Lung (tissue), 12 donors: ENCODE measurements around the gene MRPL4. TPM values are rescaled to one million over a fixed set of nuclear protein-coding genes. Genes with fewer than 3 reads are reported as not detected.

Source experiments
- ATAC-seq: fragments of 200-7000 bp; cut with Tn5 transposase; one replicate; pipeline ENCODE4 v1.9.1; 2020; ENCODE audit warnings: moderate number of reproducible peaks; ENCODE audit not compliant: insufficient read depth, low FRiP score
- DNase-seq, 3 donors: peaks; one replicate each; pipeline ENCODE4 v3.0.0-alpha.2; 2013 to 2017
- H3K27ac ChIP-seq, 2 donors: one replicate each; pipeline ENCODE4 v1.5.1; 2013; ENCODE audit warnings: mild to moderate bottlenecking in 2 of 2, moderate library complexity in 2 of 2, control low read depth in 1 of 2, inconsistent platforms in 1 of 2, low read depth in 1 of 2, low read length in 1 of 2
- H3K27me3 ChIP-seq, 3 donors: one replicate each; pipeline ENCODE4 v1.5.1; 2013; ENCODE audit warnings: low read length in 2 of 3; ENCODE audit not compliant: control insufficient read depth in 3 of 3, insufficient read depth in 3 of 3
- H3K36me3 ChIP-seq, 4 donors: one replicate each; pipeline ENCODE4 v1.5.1; 2013; ENCODE audit warnings: low read length in 4 of 4, mild to moderate bottlenecking in 1 of 4, moderate library complexity in 1 of 4; ENCODE audit not compliant: control insufficient read depth in 4 of 4, insufficient read depth in 4 of 4
- H3K4me1 ChIP-seq, 5 donors: one replicate each; pipeline ENCODE4 v1.5.1; 2013; ENCODE audit warnings: low read length in 5 of 5, mild to moderate bottlenecking in 2 of 5, moderate library complexity in 1 of 5; ENCODE audit not compliant: control insufficient read depth in 5 of 5, insufficient read depth in 5 of 5
- H3K4me3 ChIP-seq: one replicate; pipeline ENCODE4 v1.5.1; 2013; ENCODE audit warnings: mild to moderate bottlenecking, control low read depth, moderate library complexity
- H3K9ac ChIP-seq, 2 donors: one replicate each; pipeline ENCODE4 v1.5.1; 2013; ENCODE audit warnings: low read length in 2 of 2, control low read depth in 1 of 2; ENCODE audit not compliant: insufficient read depth in 1 of 2
- H3K9me3 ChIP-seq, 4 donors: one replicate each; pipeline ENCODE4 v1.5.1; 2013; ENCODE audit warnings: low read length in 3 of 4, mild to moderate bottlenecking in 1 of 4, moderate library complexity in 1 of 4; ENCODE audit not compliant: control insufficient read depth in 4 of 4, insufficient read depth in 3 of 4
- WGBS, 2 donors: extraction: QIAGEN DNeasy Blood & Tissue Kit; methylation state at CpG; one replicate each; pipeline ENCODE4 v1.1.7; 2013; 5-methylcytosine and 5-hydroxymethylcytosine counted together
- polyA plus RNA-seq, 2 donors: library from polyadenylated mRNA; stranded (reverse); fragments of 200-250 nt; gene quantifications; one replicate each; pipeline ENCODE4 v1.2.1, GENCODE V29; 2013
- total RNA-seq, 2 donors: library from RNA; depleted of rRNA in 1 of 2; stranded (reverse); fragments of >200 nt in 1 of 2; gene quantifications; one replicate each; pipeline ENCODE4 v1.2.1, GENCODE V29; 2014 to 2021
- TF ChIP-seq, protein P1 (sequence below): IDR thresholded peaks from 2 replicates; pipeline ENCODE4 v1.5.1; 2012; ENCODE audit warnings: mild to moderate bottlenecking; ENCODE audit errors: control extremely low read depth, extremely low read depth
- donor health status: control.
- donor health status: control.
- donor health status: Bipolar disorder and iron deficiency.
- donor health status: healthy.
- donor health status: DM: yes; HTN: yes; CAD: no.

The MRPL4 gene
- total and polyA plus RNA-seq, 4 donors = 16.6 to 64.8 (median 47.9) TPM

DNA sequence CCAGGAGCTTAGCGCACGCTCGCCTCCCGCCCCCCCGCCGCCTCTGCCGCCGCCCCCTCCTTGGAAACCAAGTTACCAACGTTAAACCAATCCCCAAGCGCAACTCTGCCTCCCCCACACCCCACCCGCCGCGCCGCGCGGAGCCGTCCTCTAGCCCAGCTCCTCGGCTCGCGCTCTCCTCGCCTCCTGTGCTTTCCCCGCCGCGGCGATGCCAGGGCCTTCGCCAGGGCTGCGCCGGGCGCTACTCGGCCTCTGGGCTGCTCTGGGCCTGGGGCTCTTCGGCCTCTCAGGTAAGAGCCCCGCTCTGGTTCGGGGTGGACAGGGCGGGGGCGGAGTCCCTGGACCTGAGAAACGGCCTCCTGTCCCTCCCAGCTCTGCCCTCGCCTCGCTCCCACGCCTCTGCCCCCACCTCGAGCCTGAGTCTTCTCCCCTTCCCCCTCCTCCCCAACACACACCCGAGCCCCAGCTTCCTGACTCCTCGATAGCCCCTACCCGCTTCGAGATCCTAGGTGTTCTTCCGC lies 37.9 kb downstream of the MRPL4 start, which contains the start of gene ICAM5:
Gene ICAM5 (plus strand): TSS at position 117 of the 521 bp plus-strand sequence. CDS start 92 bp downstream, at position 209.
- DNase-seq (peak in 1 of 3 donors; percentile 25), ATAC-seq (no peak)
- H3K27ac ChIP-seq = peak within 1 kb of the TSS in 1 of 2 donors; percentile 46
- H3K9ac ChIP-seq = no peak within 1 kb of the TSS
- H3K4me3 ChIP-seq = no peak within 1 kb of the TSS
- 0 to 2% methylated on average over 23 to 44 of the region's 45 CpGs for WGBS, 2 donors
- TF ChIP-seq, protein P1, sequence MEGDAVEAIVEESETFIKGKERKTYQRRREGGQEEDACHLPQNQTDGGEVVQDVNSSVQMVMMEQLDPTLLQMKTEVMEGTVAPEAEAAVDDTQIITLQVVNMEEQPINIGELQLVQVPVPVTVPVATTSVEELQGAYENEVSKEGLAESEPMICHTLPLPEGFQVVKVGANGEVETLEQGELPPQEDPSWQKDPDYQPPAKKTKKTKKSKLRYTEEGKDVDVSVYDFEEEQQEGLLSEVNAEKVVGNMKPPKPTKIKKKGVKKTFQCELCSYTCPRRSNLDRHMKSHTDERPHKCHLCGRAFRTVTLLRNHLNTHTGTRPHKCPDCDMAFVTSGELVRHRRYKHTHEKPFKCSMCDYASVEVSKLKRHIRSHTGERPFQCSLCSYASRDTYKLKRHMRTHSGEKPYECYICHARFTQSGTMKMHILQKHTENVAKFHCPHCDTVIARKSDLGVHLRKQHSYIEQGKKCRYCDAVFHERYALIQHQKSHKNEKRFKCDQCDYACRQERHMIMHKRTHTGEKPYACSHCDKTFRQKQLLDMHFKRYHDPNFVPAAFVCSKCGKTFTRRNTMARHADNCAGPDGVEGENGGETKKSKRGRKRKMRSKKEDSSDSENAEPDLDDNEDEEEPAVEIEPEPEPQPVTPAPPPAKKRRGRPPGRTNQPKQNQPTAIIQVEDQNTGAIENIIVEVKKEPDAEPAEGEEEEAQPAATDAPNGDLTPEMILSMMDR = no peak
- peaks cover 0 to 12% (median 3%) of the 10 kb centered on the region in 4 donors for H3K36me3 ChIP-seq
- H3K4me1 ChIP-seq = peaks cover 0 to 70% (median 42%) of the 10 kb centered on the region in 5 donors
- peaks cover 0 to 7% (median 0%) of the 10 kb centered on the region in 4 donors for H3K9me3 ChIP-seq
- peaks cover 0 to 47% (median 18%) of the 10 kb centered on the region in 3 donors for H3K27me3 ChIP-seq

DNA sequence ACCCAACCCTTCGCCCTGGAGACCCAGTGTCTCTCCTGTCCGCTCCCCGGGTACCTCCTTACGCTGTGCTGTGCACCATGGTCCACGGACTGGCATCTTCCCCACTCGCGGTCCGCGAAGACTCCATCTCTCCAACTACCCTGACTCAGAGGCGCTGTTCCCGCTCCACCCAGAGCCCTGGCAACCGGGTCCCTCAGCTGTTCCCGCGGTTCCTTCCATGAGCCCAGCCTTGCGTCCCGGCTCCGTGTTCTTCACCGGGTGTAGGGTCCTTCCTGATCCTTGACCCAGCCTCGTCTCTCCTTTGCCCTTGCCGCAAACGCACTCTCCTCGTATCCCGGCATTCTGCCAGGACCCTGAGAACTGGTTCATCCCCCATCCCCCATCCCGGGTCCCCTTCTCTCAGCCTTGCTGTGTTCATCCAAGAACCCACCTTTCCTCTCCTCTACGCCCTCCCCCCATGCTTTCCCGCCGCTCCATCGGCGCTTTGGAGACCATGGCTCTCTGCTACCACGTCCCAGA lies 38.4 kb downstream of the MRPL4 start:
- ATAC-seq (no peak), DNase-seq (peak in 1 of 3 donors; percentile 20)
- 1% methylated on average over 30 of the region's 30 CpGs for WGBS, 2 donors
- Histone ChIP-seq H3K9me3 (peaks cover 0 to 7% (median 0%) of the 10 kb centered on the region in 4 donors), H3K27ac (peak overlapping the region in 1 of 2 donors; percentile 46), H3K9ac (no peak overlapping the region), H3K4me1 (peaks cover 0 to 72% (median 42%) of the 10 kb centered on the region in 5 donors), H3K36me3 (peaks cover 0 to 7% (median 3%) of the 10 kb centered on the region in 4 donors), H3K4me3 (no peak overlapping the region), H3K27me3 (peaks cover 0 to 52% (median 18%) of the 10 kb centered on the region in 3 donors)
- TF ChIP-seq, protein P1 = no peak

DNA sequence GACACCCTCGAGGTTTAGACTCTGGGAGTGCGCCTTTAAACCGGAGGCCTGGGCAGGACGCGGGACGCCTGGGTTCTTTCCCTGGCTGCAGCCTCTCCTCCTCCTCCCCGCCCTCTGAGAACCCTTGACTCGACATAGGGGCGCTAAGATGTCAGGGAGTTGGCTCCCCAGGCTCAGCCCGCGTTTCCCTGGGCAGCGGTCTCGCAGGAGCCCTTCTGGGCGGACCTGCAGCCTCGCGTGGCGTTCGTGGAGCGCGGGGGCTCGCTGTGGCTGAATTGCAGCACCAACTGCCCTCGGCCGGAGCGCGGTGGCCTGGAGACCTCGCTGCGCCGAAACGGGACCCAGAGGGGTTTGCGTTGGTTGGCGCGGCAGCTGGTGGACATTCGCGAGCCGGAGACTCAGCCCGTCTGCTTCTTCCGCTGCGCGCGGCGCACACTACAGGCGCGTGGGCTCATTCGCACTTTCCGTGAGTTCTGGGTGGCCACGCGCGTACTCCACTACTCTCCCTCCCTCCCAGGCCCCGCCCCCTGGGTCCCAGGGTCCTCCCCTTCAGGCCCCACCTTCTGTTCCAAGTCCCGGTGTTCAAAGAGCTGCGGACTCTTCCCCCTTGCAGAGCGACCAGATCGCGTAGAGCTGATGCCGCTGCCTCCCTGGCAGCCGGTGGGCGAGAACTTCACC lies 39.0 kb downstream of the MRPL4 start:
- peaks cover 0 to 7% (median 0%) of the 10 kb centered on the region in 4 donors for H3K9me3 ChIP-seq
- no peak for ATAC-seq
- H3K36me3 ChIP-seq = peaks cover 0 to 5% (median under 1%) of the 10 kb centered on the region in 4 donors
- no peak overlapping the region for H3K9ac ChIP-seq
- H3K4me1 ChIP-seq = peaks cover 0 to 72% (median 38%) of the 10 kb centered on the region in 5 donors
- 0% methylated on average over 52 to 57 of the region's 57 CpGs for WGBS, 2 donors
- peak overlapping the region in 1 of 2 donors; percentile 50 for H3K27ac ChIP-seq
- no peak overlapping the region for H3K4me3 ChIP-seq
- TF ChIP-seq, protein P1 = no peak
- peaks cover 0 to 58% (median 23%) of the 10 kb centered on the region in 3 donors for H3K27me3 ChIP-seq
- DNase-seq = peak; percentile 55 to 67 (median 59)
